Prostate gland (tissue), 2 donors: ENCODE data around the gene C2orf72.

Experiments
- CTCF ChIP-seq, 4 experiments: fragments of 200-600 bp in 2 of 4; fragments of 450-650 bp in 2 of 4; sonication (generic) in 2 of 4; IDR thresholded peaks; 1 replicate in 3 of 4; 2 replicates in 1 of 4; pipeline ENCODE4 v1.5.1; 2016 to 2019; ENCODE audit warnings: antibody characterized with exemption in 4 of 4, mild to moderate bottlenecking in 2 of 4, moderate library complexity in 2 of 4
- POLR2AphosphoS5 ChIP-seq: sonication (generic); formaldehyde crosslinking; IDR thresholded peaks from one replicate; pipeline ENCODE4 v1.6.1; 2017; ENCODE audit warnings: antibody characterized with exemption

GRCh38 chr2:231000211-231000904, 37.0 kb upstream of the C2orf72 start:
- TF ChIP-seq POLR2AphosphoS5 (no peak), CTCF (IDR thresholded peaks at IDR 0.05) (no peak)
